Limb (tissue), 2 donors: ENCODE measurements around the gene SPAG16.
A peak's percentile ranks its signal among the peaks of the same experiment; 100 is the strongest.
"Not testable (repeated sequence)": the region's sequence is repeated elsewhere in the genome, so short reads cannot be mapped to it uniquely, and the experiment has no call there.

Experiments used
- DNase-seq, 2 donors: peaks; one replicate each; pipeline ENCODE4 v3.0.0-alpha.2; 2016; ENCODE audit errors: extremely low spot score in 2 of 2

The SPAG16 gene

GRCh38 chr2:213545481-213545880 is 261.2 kb downstream of the SPAG16 start:
- no peak for DNase-seq

- DNase-seq, result no peak
Observed at GRCh38 chr2:213545964-213546475, 261.8 kb downstream of the SPAG16 start.

GRCh38 chr2:213551526-213551925 is 267.3 kb downstream of the SPAG16 start:
- no peak for DNase-seq

- no peak for DNase-seq
Observed at GRCh38 chr2:213559053-213559452, 274.8 kb downstream of the SPAG16 start.

- no peak for DNase-seq
Observed at GRCh38 chr2:213561759-213562158, 277.5 kb downstream of the SPAG16 start.

GRCh38 chr2:213562539-213563180 is 278.4 kb downstream of the SPAG16 start:
- no peak for DNase-seq

GRCh38 chr2:213566846-213567245 is 282.6 kb downstream of the SPAG16 start:
- no peak for DNase-seq

GRCh38 chr2:213609570-213610170 is 325.4 kb downstream of the SPAG16 start:
- DNase-seq, result no peak

- no peak for DNase-seq
Observed at GRCh38 chr2:213627054-213627710, 342.9 kb downstream of the SPAG16 start.

GRCh38 chr2:213627835-213628460 is 343.7 kb downstream of the SPAG16 start:
- DNase-seq, result peak in 1 of 2 donors; percentile 29

GRCh38 chr2:213640738-213641425 is 356.6 kb downstream of the SPAG16 start:
- DNase-seq, result no peak

- DNase-seq, result no peak
Observed at GRCh38 chr2:213644926-213645325, 360.7 kb downstream of the SPAG16 start.

- DNase-seq, result no peak
Observed at GRCh38 chr2:213649176-213649575, 364.9 kb downstream of the SPAG16 start.

GRCh38 chr2:213664817-213665216 is 380.6 kb downstream of the SPAG16 start:
- DNase-seq, result no peak

- DNase-seq, result no peak
Observed at GRCh38 chr2:213669657-213670056, 385.4 kb downstream of the SPAG16 start.

GRCh38 chr2:213678437-213679218 is 394.4 kb downstream of the SPAG16 start:
- DNase-seq, result no peak

GRCh38 chr2:213679894-213680293 is 395.6 kb downstream of the SPAG16 start:
- DNase-seq, result no peak

- DNase-seq, result no peak
Observed at GRCh38 chr2:213682276-213682675, 398.0 kb downstream of the SPAG16 start.

- no peak for DNase-seq
Observed at GRCh38 chr2:213688133-213688532, 403.9 kb downstream of the SPAG16 start.

- DNase-seq, result not testable (repeated sequence)
Observed at GRCh38 chr2:213688825-213689224, 404.6 kb downstream of the SPAG16 start.

- no peak for DNase-seq
Observed at GRCh38 chr2:213689585-213689984, 405.3 kb downstream of the SPAG16 start.
